ENCODE results near the gene PTMA. TPM values are rescaled to one million over a fixed set of nuclear protein-coding genes. Genes with fewer than 3 reads are reported as not detected.

Gene PTMA
- total and polyA plus RNA-seq, 9 of the 15 experiments (the other 6 are each of a cell fraction or from before 2014, with no cell fraction given) = 429 to 2,322 (median 1,578) TPM

- TF ChIP-seq DEAF1 (CRISPR knock-in tag; IDR thresholded peaks at IDR 0.05) (no peak), ZNF263 (CRISPR knock-in tag; IDR thresholded peaks at IDR 0.05; ENCODE audit: borderline replicate concordance) (no peak; the same call in 1 of the 2 replicates), ZNF551 (CRISPR knock-in tag; IDR thresholded peaks at IDR 0.05) (no peak), CBFA2T2 (conservative IDR thresholded peaks at IDR 0.05) (no peak), SFPQ (IDR thresholded peaks at IDR 0.05; ENCODE audit: low read depth, low read length) (peak; percentile 85), ATF3 (IDR thresholded peaks at IDR 0.05) (no peak), ATF3 (CRISPR knock-in tag; conservative IDR thresholded peaks at IDR 0.05) (no peak), GTF2F1 (IDR thresholded peaks at IDR 0.05; ENCODE audit: low read depth, low read length) (no peak), NONO (IDR thresholded peaks at IDR 0.05; ENCODE audit: low read depth in 2 of 2, low read length in 1 of 2) (peak; percentile 20 to 37; a peak in 1 of 4 replicates), GTF2E2 (tag; IDR thresholded peaks at IDR 0.05) (peak; percentile 90; the same call in 1 of the 2 replicates), ESRRA (IDR thresholded peaks at IDR 0.05; ENCODE audit: borderline replicate concordance, low read depth) (no peak), DIDO1 (tag; IDR thresholded peaks at IDR 0.05; ENCODE audit: low read depth) (no peak), NCOR1 (IDR thresholded peaks at IDR 0.05) (peak; percentile 28; the same call in 1 of the 2 replicates), BCOR (IDR thresholded peaks at IDR 0.05) (no peak), ILF3 (IDR thresholded peaks at IDR 0.05; ENCODE audit: borderline replicate concordance) (no peak), POLR2G (IDR thresholded peaks at IDR 0.05; ENCODE audit: low read depth, low read length) (peak; percentile 80), ZFX (CRISPR knock-in tag; IDR thresholded peaks at IDR 0.05) (peak; percentile 40), U2AF2 (optimal IDR thresholded peaks at IDR 0.05; ENCODE audit: low read depth, low read length) (no peak), EGR1 (conservative IDR thresholded peaks at IDR 0.05) (peak; percentile 33; the same call in 1 of the 2 replicates), ZFPM2 (CRISPR knock-in tag; IDR thresholded peaks at IDR 0.05) (no peak), DMBX1 (CRISPR knock-in tag; IDR thresholded peaks at IDR 0.05; ENCODE audit: borderline replicate concordance) (no peak), SRSF9 (IDR thresholded peaks at IDR 0.05; ENCODE audit: borderline replicate concordance, low read depth, low read length) (no peak)
Observed at GRCh38 chr2:231708773-231709635, 679 bp downstream of the PTMA start (continued).

Measured in K562 (cell line).